ENCODE measurements around the gene NDRG4. TPM values are rescaled to one million over a fixed set of nuclear protein-coding genes. Genes with fewer than 3 reads are reported as not detected.

The NDRG4 gene
- total RNA-seq (2012; rRNA removed) = 5.8 and 8.3 TPM in 2 replicates

- no peaks in the 10 kb centered on the region for H3K36me3 ChIP-seq (ENCODE audit: insufficient read depth, low read length)
- peak within 1 kb of the TSS; percentile 44 for H3K9ac ChIP-seq (ENCODE audit: low read depth, low read length)
- H3K4me1 ChIP-seq (ENCODE audit: control insufficient read depth, insufficient read depth, low read length) = peaks cover 22% of the 10 kb centered on the region
- H3K4me2 ChIP-seq (ENCODE audit: low read length) = peak within 1 kb of the TSS; percentile 76
- H3K4me3 ChIP-seq (ENCODE audit: low read length) = peak within 1 kb of the TSS; percentile 59
- peaks cover 19% of the 10 kb centered on the region for H3K27me3 ChIP-seq (ENCODE audit: control insufficient read depth, insufficient read depth, low read length)
- no peaks in the 10 kb centered on the region for H3K9me3 ChIP-seq (replicated peaks; ENCODE audit: low read length)
Measured at GRCh38 chr16:58499615-58500351, at the start of gene NDRG4. NDRG4 (plus strand) TSS chr16:58500143; CDS start chr16:58500249, 106 bp downstream.

DNA sequence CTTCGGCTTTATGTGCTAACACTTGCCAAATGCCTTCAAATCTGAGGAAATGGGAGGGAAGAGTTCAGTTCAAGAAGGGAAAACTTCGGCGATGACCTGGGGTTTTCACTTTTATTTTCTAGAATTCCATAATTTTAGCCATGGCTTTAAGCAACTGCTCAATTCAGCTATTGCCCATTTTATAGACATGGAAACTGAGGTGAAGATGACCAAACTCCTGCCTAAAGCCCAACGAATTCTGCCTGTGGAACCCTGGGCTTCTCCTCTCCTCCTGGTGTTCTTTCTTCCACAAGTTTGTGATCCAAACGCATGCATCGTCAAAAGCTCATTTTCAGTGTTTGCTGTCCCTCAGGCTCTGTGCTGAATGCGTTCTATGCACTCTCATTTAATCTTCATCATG is 49.4 kb upstream of the NDRG4 start:
- no peaks in the 10 kb centered on the region for H3K36me3 ChIP-seq (ENCODE audit: insufficient read depth, low read length)
- H3K9ac ChIP-seq (ENCODE audit: low read depth, low read length) = no peak overlapping the region
- no peaks in the 10 kb centered on the region for H3K4me1 ChIP-seq (ENCODE audit: control insufficient read depth, insufficient read depth, low read length)
- H3K4me2 ChIP-seq (ENCODE audit: low read length) = no peak overlapping the region
- no peaks in the 10 kb centered on the region for H3K9me3 ChIP-seq (replicated peaks; ENCODE audit: low read length)
- H3K27me3 ChIP-seq (ENCODE audit: control insufficient read depth, insufficient read depth, low read length) = peaks cover 28% of the 10 kb centered on the region
- no peak overlapping the region for H3K4me3 ChIP-seq (ENCODE audit: low read length)

- no peak overlapping the region for H3K4me2 ChIP-seq (ENCODE audit: low read length)
- H3K27me3 ChIP-seq (ENCODE audit: control insufficient read depth, insufficient read depth, low read length) = peaks cover 30% of the 10 kb centered on the region
- no peak overlapping the region for H3K4me3 ChIP-seq (ENCODE audit: low read length)
- H3K36me3 ChIP-seq (ENCODE audit: insufficient read depth, low read length) = no peaks in the 10 kb centered on the region
- H3K4me1 ChIP-seq (ENCODE audit: control insufficient read depth, insufficient read depth, low read length) = no peaks in the 10 kb centered on the region
- H3K9ac ChIP-seq (ENCODE audit: low read depth, low read length) = no peak overlapping the region
- no peaks in the 10 kb centered on the region for H3K9me3 ChIP-seq (replicated peaks; ENCODE audit: low read length)
Measured at GRCh38 chr16:58451265-58451689, 48.7 kb upstream of the NDRG4 start.

- Histone ChIP-seq H3K4me2 (ENCODE audit: low read length) (no peak overlapping the region), H3K4me1 (ENCODE audit: control insufficient read depth, insufficient read depth, low read length) (no peaks in the 10 kb centered on the region), H3K9ac (ENCODE audit: low read depth, low read length) (no peak overlapping the region), H3K27me3 (ENCODE audit: control insufficient read depth, insufficient read depth, low read length) (peaks cover 33% of the 10 kb centered on the region), H3K9me3 (replicated peaks; ENCODE audit: low read length) (no peaks in the 10 kb centered on the region), H3K4me3 (ENCODE audit: low read length) (no peak overlapping the region), H3K36me3 (ENCODE audit: insufficient read depth, low read length) (no peaks in the 10 kb centered on the region)
Measured at GRCh38 chr16:58451945-58452401, 48.0 kb upstream of the NDRG4 start.

DNA sequence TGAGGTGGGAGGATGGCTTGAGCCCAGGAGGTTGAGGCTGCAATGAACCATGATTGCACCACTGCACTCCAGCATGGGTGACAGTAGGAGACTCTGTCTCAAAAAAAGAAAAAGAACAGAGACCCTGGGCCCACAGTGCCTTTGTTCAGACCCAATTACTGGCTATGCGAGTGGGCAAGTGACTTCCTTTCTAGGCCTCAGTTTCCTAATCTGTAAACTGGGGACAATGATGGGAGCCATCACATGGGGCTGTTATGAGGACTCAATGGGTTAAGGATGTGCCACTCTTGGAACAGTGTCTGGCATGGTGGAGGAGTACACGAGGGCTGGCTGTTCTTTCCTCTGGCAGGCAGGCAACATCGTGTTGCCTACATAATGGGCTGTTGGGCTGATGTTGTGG is 47.3 kb upstream of the NDRG4 start:
- no peaks in the 10 kb centered on the region for H3K9me3 ChIP-seq (replicated peaks; ENCODE audit: low read length)
- no peak overlapping the region for H3K4me2 ChIP-seq (ENCODE audit: low read length)
- H3K27me3 ChIP-seq (ENCODE audit: control insufficient read depth, insufficient read depth, low read length) = peaks cover 27% of the 10 kb centered on the region
- H3K4me1 ChIP-seq (ENCODE audit: control insufficient read depth, insufficient read depth, low read length) = no peaks in the 10 kb centered on the region
- H3K36me3 ChIP-seq (ENCODE audit: insufficient read depth, low read length) = no peaks in the 10 kb centered on the region
- no peak overlapping the region for H3K9ac ChIP-seq (ENCODE audit: low read depth, low read length)
- no peak overlapping the region for H3K4me3 ChIP-seq (ENCODE audit: low read length)

DNA sequence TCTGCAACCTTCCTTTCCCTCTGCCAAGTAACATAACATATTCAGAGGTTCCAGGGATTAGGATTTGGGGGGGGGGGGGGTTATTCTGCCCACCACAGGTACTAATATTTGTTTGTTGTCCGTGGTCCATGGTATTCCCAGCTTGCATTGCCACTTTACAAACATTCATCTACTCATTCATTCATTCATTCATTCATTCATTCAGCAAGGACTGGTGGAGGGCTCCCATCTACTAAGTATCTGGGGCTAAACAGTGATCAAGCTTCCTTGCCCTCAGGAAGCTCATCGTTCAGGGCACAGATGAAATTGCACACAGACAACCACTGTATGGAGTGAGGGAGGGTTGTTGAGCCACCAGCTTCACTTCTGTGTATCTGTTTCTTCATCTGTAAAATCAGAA is 45.8 kb upstream of the NDRG4 start:
- H3K36me3 ChIP-seq (ENCODE audit: insufficient read depth, low read length) = no peaks in the 10 kb centered on the region
- H3K4me1 ChIP-seq (ENCODE audit: control insufficient read depth, insufficient read depth, low read length) = no peaks in the 10 kb centered on the region
- H3K4me3 ChIP-seq (ENCODE audit: low read length) = no peak overlapping the region
- no peak overlapping the region for H3K9ac ChIP-seq (ENCODE audit: low read depth, low read length)
- H3K9me3 ChIP-seq (replicated peaks; ENCODE audit: low read length) = no peaks in the 10 kb centered on the region
- no peak overlapping the region for H3K4me2 ChIP-seq (ENCODE audit: low read length)
- H3K27me3 ChIP-seq (ENCODE audit: control insufficient read depth, insufficient read depth, low read length) = peaks cover 24% of the 10 kb centered on the region

DNA sequence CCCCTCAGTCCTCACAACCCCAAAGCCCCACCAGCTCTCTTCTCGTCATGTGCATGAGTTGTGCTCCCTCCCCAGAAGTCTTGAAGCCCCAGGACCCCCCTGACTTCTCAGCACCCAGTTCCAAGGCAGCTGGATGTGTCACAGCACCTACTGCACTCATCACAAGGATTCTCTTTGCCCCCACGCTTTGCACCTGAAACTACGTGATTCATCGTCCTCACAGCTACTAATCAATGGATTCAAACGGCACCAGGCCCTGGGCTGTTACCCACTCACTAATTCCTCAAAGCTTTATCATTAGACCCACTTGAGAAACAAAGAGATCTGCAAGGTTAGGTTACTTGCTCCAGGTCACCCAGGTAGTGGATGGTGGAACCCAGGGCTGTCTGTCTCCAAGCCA is 45.1 kb upstream of the NDRG4 start:
- Histone ChIP-seq H3K4me1 (ENCODE audit: control insufficient read depth, insufficient read depth, low read length) (no peaks in the 10 kb centered on the region), H3K27me3 (ENCODE audit: control insufficient read depth, insufficient read depth, low read length) (peaks cover 23% of the 10 kb centered on the region), H3K4me2 (ENCODE audit: low read length) (no peak overlapping the region), H3K36me3 (ENCODE audit: insufficient read depth, low read length) (no peaks in the 10 kb centered on the region), H3K9ac (ENCODE audit: low read depth, low read length) (no peak overlapping the region), H3K9me3 (replicated peaks; ENCODE audit: low read length) (no peaks in the 10 kb centered on the region), H3K4me3 (ENCODE audit: low read length) (no peak overlapping the region)

GRCh38 chr16:58455750-58456149 is 44.2 kb upstream of the NDRG4 start:
- Histone ChIP-seq H3K36me3 (ENCODE audit: insufficient read depth, low read length) (no peaks in the 10 kb centered on the region), H3K4me2 (ENCODE audit: low read length) (no peak overlapping the region), H3K27me3 (ENCODE audit: control insufficient read depth, insufficient read depth, low read length) (peaks cover 15% of the 10 kb centered on the region), H3K9me3 (replicated peaks; ENCODE audit: low read length) (no peaks in the 10 kb centered on the region), H3K9ac (ENCODE audit: low read depth, low read length) (no peak overlapping the region), H3K4me1 (ENCODE audit: control insufficient read depth, insufficient read depth, low read length) (no peaks in the 10 kb centered on the region), H3K4me3 (ENCODE audit: low read length) (no peak overlapping the region)

DNA sequence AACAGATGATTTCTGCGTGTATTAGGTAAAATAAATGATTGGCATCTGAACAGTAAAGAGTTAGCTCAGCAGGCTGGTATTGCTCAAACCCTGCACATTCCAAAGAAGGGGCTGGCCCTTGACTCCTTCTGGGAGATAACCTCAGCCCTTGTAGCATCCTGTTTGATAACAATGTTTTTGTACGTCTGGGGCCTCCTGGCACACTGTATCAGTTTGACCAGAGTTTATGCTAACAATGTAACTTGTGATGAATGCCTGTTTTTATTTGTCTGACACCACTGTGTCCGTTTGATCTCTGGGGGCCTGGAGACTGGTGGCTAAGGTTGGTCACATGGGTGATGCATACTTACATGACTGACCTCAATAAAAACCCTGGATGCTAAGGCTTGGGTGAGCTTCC is 43.8 kb upstream of the NDRG4 start:
- H3K36me3 ChIP-seq (ENCODE audit: insufficient read depth, low read length) = no peaks in the 10 kb centered on the region
- no peaks in the 10 kb centered on the region for H3K9me3 ChIP-seq (replicated peaks; ENCODE audit: low read length)
- no peaks in the 10 kb centered on the region for H3K4me1 ChIP-seq (ENCODE audit: control insufficient read depth, insufficient read depth, low read length)
- H3K4me2 ChIP-seq (ENCODE audit: low read length) = no peak overlapping the region
- H3K9ac ChIP-seq (ENCODE audit: low read depth, low read length) = no peak overlapping the region
- peaks cover 11% of the 10 kb centered on the region for H3K27me3 ChIP-seq (ENCODE audit: control insufficient read depth, insufficient read depth, low read length)
- no peak overlapping the region for H3K4me3 ChIP-seq (ENCODE audit: low read length)

GRCh38 chr16:58458606-58459343 is 41.2 kb upstream of the NDRG4 start:
- H3K36me3 ChIP-seq (ENCODE audit: insufficient read depth, low read length) = no peaks in the 10 kb centered on the region
- H3K27me3 ChIP-seq (ENCODE audit: control insufficient read depth, insufficient read depth, low read length) = peaks cover 28% of the 10 kb centered on the region
- no peak overlapping the region for H3K9ac ChIP-seq (ENCODE audit: low read depth, low read length)
- no peaks in the 10 kb centered on the region for H3K9me3 ChIP-seq (replicated peaks; ENCODE audit: low read length)
- no peak overlapping the region for H3K4me3 ChIP-seq (ENCODE audit: low read length)
- no peak overlapping the region for H3K4me2 ChIP-seq (ENCODE audit: low read length)
- no peaks in the 10 kb centered on the region for H3K4me1 ChIP-seq (ENCODE audit: control insufficient read depth, insufficient read depth, low read length)

GRCh38 chr16:58459344-58460218 is 40.4 kb upstream of the NDRG4 start:
- Histone ChIP-seq H3K36me3 (ENCODE audit: insufficient read depth, low read length) (no peaks in the 10 kb centered on the region), H3K9ac (ENCODE audit: low read depth, low read length) (no peak overlapping the region), H3K9me3 (replicated peaks; ENCODE audit: low read length) (no peaks in the 10 kb centered on the region), H3K4me3 (ENCODE audit: low read length) (no peak overlapping the region), H3K27me3 (ENCODE audit: control insufficient read depth, insufficient read depth, low read length) (peaks cover 31% of the 10 kb centered on the region), H3K4me1 (ENCODE audit: control insufficient read depth, insufficient read depth, low read length) (no peaks in the 10 kb centered on the region), H3K4me2 (ENCODE audit: low read length) (no peak overlapping the region)

Measured in skeletal muscle satellite cell (primary cell).